Left ventricle myocardium inferior (tissue), 1 donor: ENCODE measurements around the gene SOX6. TPM values are rescaled to one million over a fixed set of nuclear protein-coding genes. Genes with fewer than 3 reads are reported as not detected.

Experiments
- DNase-seq: peaks from one replicate; pipeline ENCODE4 v3.0.0-alpha.2; 2020
- H3K27ac ChIP-seq: fragments of 200-600 bp; replicated peaks from 2 replicates; pipeline ENCODE4 v1.8.0; 2021
- H3K27me3 ChIP-seq: fragments of 200-600 bp; 2 replicates; pipeline ENCODE4 v1.8.0; 2021; ENCODE audit warnings: low read depth
- H3K36me3 ChIP-seq: fragments of 200-600 bp; 2 replicates; pipeline ENCODE4 v1.8.0; 2021
- H3K4me1 ChIP-seq: fragments of 200-600 bp; 2 replicates; pipeline ENCODE4 v1.8.0; 2021
- H3K4me3 ChIP-seq: fragments of 200-600 bp; 2 replicates; pipeline ENCODE4 v1.8.0; 2021; ENCODE audit warnings: mild to moderate bottlenecking, moderate library complexity
- H3K9me3 ChIP-seq: fragments of 200-600 bp; replicated peaks from 2 replicates; pipeline ENCODE4 v1.8.0; 2021
- intact Hi-C: fragments of 100-400 bp; cut with micrococcal nuclease; formaldehyde crosslinking; loops from one replicate; pipeline ENCODE4 v1.11.0; 2022
- total RNA-seq: library from RNA; stranded (reverse); fragmentation: NEBNext Ultra II Directional; extraction: Animal tissue kit (Norgen Biotek cat#: 25700); gene quantifications from one replicate; pipeline ENCODE4 v1.2.1, GENCODE V29; 2021
- TF ChIP-seq, protein P1 (sequence below): fragments of 200-600 bp; IDR thresholded peaks from 2 replicates; pipeline ENCODE4 v1.8.0; 2021; ENCODE audit warnings: antibody characterized with exemption, mild to moderate bottlenecking, borderline replicate concordance
- donor health status: DM: no; HTN: yes; CAD: no; lungs with severe emphysema.

Gene SOX6
- total RNA-seq, 1 donor from 2014 or later, result 20.2 TPM

DNA sequence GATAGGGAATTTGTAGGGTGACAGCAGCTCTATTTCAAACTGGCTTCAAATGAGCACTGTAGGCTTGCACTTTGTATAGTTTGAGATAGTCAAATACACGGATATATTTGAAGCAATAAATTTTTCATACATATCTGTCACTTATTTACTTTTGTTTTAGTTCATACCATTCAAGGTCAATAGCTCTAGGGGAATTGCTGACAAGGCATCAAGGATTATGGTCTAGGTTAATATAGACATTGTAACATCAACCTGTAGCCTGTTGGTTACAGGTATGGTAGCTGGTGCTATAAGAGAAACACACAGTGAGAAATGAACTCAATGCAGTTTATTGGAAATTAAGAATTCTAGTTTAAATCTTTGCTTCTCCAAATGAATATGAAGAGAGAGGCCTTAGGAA is 267.6 kb downstream of the SOX6 start:
- Histone ChIP-seq H3K4me3 (no peak overlapping the region), H3K4me1 (peaks cover 12% of the 10 kb centered on the region), H3K27ac (no peak overlapping the region), H3K36me3 (no peaks in the 10 kb centered on the region), H3K9me3 (no peaks in the 10 kb centered on the region), H3K27me3 (no peaks in the 10 kb centered on the region)
- intact Hi-C loops, result no loop called here
- TF ChIP-seq, protein P1, sequence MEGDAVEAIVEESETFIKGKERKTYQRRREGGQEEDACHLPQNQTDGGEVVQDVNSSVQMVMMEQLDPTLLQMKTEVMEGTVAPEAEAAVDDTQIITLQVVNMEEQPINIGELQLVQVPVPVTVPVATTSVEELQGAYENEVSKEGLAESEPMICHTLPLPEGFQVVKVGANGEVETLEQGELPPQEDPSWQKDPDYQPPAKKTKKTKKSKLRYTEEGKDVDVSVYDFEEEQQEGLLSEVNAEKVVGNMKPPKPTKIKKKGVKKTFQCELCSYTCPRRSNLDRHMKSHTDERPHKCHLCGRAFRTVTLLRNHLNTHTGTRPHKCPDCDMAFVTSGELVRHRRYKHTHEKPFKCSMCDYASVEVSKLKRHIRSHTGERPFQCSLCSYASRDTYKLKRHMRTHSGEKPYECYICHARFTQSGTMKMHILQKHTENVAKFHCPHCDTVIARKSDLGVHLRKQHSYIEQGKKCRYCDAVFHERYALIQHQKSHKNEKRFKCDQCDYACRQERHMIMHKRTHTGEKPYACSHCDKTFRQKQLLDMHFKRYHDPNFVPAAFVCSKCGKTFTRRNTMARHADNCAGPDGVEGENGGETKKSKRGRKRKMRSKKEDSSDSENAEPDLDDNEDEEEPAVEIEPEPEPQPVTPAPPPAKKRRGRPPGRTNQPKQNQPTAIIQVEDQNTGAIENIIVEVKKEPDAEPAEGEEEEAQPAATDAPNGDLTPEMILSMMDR, result no peak
- no peak for DNase-seq

DNA sequence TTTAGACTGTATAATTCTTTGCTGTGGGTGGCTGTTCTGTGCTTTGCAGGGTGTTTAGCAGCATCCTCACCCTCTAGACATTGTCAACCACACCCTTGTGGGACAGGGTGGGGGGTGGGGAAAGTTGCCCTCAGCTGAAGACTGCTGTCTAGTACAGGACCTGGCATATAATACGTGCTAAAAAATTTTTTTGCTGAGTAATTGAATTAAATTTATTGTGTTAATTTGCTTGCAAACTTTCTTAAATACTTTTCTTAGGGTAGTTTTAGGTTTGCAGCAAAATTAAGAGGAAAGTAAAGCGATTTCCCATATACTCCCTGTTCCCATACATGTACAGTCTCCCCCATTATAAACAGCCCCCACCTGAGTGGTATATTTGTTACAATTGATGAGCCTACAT is 268.5 kb downstream of the SOX6 start:
- intact Hi-C loops, result no loop called here
- TF ChIP-seq, protein P1, result no peak

DNA sequence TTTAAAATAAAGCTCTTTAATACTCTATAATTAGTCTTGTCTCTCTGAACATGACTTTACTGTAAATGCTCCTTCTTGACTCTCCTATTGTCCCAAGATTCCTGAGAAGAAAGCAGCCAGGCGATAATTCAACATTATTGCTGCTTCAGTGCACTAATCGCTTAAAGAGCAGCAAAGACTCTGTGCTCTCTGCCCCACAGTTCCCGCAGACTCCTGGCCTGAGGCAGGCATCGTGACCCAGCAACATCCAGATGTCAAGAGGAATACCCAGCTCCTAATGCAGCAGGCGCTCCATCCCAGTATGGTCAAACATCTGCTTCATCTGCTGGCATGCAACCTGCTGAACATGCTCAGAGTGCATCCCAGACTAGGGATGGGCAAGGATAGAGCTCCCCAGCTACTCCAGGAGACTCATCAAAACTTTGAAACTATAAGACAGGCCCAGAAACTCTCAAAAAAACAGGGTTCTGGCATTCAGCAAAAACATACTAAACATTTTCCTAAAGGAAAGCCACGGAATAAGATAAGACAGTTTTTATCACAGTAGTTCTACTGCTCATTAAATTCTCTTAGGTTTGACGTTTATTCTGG is 270.0 kb downstream of the SOX6 start:
- no peak overlapping the region for H3K27ac ChIP-seq
- H3K27me3 ChIP-seq, result no peaks in the 10 kb centered on the region
- H3K36me3 ChIP-seq, result no peaks in the 10 kb centered on the region
- DNase-seq, result no peak
- intact Hi-C loops, result no loop called here
- TF ChIP-seq, protein P1, result no peak
- H3K4me3 ChIP-seq, result no peak overlapping the region
- H3K9me3 ChIP-seq, result no peaks in the 10 kb centered on the region
- H3K4me1 ChIP-seq, result peaks cover 20% of the 10 kb centered on the region

More for the DNA sequence above, 268.5 kb downstream of the SOX6 start:
- no peak for DNase-seq
- peaks cover 11% of the 10 kb centered on the region for H3K4me1 ChIP-seq
- H3K27me3 ChIP-seq, result no peaks in the 10 kb centered on the region
- H3K27ac ChIP-seq, result no peak overlapping the region
- no peaks in the 10 kb centered on the region for H3K36me3 ChIP-seq
- H3K4me3 ChIP-seq, result no peak overlapping the region
- H3K9me3 ChIP-seq, result no peaks in the 10 kb centered on the region

DNA sequence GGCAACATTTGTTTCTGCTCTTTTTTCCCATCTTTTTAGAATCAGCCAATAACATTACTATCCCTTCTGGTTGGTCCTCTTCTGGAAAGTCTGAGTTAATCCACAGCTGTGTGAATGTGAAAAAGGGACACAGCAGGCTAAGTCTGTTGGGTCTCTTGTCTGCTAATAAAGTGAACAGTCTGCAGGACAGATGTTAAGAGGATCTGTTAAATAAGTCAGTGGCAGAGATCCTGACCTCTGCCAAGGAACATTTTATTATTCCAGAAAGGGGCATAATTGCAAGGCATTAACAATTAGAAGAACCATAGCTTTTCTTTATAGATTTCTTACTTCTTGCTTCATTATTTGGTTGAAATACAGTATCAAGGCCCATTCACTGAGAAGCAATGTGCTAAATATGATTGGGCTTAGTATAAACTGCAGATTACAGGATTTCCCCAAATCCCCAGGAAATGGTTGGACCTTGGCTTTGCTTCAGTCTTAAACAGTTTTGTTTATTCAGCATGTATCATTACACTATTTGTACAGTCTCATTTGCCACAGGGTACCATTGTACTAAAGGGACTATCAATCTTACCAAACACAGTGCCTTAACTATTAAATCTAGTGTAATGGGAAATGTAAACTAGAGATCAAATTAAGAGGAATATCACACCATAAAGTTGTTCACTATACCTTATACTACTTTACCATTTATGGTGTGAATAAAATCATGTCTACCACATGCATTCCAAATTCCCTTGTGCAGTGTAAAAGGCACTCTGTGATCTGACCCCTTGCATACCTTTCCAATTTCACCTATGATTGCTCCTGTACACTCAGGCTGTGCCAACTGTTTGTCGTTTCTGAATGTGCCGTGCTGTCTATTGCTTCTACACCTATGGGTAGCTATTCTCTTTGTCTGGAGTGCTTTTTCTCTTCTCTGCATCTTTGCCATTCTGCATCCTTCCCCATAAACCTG is 274.0 kb downstream of the SOX6 start:
- DNase-seq, result no peak
- Histone ChIP-seq H3K4me3 (no peak overlapping the region), H3K4me1 (peaks cover 20% of the 10 kb centered on the region)

DNA sequence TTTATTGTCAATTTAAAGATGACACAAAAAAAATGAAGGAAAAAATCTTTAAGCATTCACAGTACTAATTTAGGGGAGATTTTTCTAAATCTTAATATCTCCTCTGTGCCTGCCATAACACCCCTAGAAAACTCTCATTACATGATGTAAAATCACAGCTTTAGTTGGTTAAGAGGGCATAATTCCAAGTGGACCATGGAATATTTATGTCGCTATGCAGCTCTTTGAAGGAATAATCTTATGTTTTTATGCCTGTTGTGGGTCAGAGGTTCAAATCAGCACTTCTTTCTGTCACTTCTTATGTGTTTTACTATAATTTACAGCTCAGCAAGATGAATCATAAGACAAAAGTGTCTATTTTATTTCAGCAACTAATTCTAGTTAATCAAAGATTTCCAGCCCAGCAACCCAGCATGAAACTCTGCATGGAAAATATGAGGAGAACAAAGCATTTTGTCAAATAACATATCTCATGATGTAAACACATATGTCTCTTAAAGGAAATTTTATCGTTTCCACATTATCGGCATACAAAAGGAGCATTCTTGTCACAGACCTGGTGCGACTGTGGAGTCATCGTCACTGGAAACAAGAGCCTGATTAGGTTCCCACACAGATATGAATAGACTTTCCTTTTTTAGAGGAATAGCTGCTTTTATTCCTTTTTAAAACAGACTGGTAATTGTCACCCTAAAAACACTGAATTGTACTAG is 274.8 kb downstream of the SOX6 start:
- Histone ChIP-seq H3K27me3 (no peaks in the 10 kb centered on the region), H3K36me3 (no peaks in the 10 kb centered on the region), H3K9me3 (no peaks in the 10 kb centered on the region), H3K4me3 (no peak overlapping the region), H3K27ac (peak overlapping the region; percentile 36), H3K4me1 (peaks cover 20% of the 10 kb centered on the region)
- TF ChIP-seq, protein P1, result no peak
- intact Hi-C loops, result no loop called here
- DNase-seq, result no peak

More for the DNA sequence above, 274.0 kb downstream of the SOX6 start:
- Histone ChIP-seq H3K36me3 (no peaks in the 10 kb centered on the region), H3K27ac (peak overlapping the region; percentile 36), H3K27me3 (no peaks in the 10 kb centered on the region), H3K9me3 (no peaks in the 10 kb centered on the region)
- TF ChIP-seq, protein P1, result no peak
- intact Hi-C loops, result no loop called here
